ENCODE data around the gene PLXNB2.
"Not testable (repeated sequence)": the region's sequence is repeated elsewhere in the genome, so short reads cannot be mapped to it uniquely, and the experiment has no call there.

Gene PLXNB2, protein sequence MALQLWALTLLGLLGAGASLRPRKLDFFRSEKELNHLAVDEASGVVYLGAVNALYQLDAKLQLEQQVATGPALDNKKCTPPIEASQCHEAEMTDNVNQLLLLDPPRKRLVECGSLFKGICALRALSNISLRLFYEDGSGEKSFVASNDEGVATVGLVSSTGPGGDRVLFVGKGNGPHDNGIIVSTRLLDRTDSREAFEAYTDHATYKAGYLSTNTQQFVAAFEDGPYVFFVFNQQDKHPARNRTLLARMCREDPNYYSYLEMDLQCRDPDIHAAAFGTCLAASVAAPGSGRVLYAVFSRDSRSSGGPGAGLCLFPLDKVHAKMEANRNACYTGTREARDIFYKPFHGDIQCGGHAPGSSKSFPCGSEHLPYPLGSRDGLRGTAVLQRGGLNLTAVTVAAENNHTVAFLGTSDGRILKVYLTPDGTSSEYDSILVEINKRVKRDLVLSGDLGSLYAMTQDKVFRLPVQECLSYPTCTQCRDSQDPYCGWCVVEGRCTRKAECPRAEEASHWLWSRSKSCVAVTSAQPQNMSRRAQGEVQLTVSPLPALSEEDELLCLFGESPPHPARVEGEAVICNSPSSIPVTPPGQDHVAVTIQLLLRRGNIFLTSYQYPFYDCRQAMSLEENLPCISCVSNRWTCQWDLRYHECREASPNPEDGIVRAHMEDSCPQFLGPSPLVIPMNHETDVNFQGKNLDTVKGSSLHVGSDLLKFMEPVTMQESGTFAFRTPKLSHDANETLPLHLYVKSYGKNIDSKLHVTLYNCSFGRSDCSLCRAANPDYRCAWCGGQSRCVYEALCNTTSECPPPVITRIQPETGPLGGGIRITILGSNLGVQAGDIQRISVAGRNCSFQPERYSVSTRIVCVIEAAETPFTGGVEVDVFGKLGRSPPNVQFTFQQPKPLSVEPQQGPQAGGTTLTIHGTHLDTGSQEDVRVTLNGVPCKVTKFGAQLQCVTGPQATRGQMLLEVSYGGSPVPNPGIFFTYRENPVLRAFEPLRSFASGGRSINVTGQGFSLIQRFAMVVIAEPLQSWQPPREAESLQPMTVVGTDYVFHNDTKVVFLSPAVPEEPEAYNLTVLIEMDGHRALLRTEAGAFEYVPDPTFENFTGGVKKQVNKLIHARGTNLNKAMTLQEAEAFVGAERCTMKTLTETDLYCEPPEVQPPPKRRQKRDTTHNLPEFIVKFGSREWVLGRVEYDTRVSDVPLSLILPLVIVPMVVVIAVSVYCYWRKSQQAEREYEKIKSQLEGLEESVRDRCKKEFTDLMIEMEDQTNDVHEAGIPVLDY (N-terminal part only)

GRCh38 chr22:50306753-50307749, at the start of gene PLXNB2:
Gene PLXNB2, minus strand, starts transcription at chr22:50307646. Its CDS starts 17,062 bp downstream, at chr22:50290584.
- no peak for DNase-seq (ENCODE audit: low read depth)

DNA sequence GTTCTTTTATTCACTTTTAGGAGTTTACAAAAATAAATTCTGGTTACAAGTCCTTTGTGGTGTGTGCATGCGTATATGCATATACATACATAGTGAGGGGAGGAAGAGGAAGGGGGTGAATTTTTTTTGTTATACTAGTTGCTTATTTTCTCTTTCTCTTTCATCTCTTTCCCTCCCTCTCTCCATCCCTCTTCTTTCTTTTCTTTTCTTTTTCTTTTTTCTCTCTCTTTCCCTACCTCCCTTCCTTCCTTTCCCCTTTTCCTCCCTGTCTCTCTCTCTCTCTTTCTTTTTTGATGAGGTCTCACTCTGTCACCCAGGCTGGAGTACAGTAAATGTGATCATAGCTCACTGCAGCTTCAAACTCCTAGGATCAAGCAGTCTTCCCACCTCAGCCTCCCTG, 49.8 kb upstream of the PLXNB2 start:
- DNase-seq (ENCODE audit: low read depth) = no peak

GRCh38 chr22:50356186-50356585, 48.7 kb upstream of the PLXNB2 start:
- DNase-seq (ENCODE audit: low read depth) = no peak

- DNase-seq (ENCODE audit: low read depth) = no peak
Observed at GRCh38 chr22:50348058-50348457, 40.6 kb upstream of the PLXNB2 start.

DNA sequence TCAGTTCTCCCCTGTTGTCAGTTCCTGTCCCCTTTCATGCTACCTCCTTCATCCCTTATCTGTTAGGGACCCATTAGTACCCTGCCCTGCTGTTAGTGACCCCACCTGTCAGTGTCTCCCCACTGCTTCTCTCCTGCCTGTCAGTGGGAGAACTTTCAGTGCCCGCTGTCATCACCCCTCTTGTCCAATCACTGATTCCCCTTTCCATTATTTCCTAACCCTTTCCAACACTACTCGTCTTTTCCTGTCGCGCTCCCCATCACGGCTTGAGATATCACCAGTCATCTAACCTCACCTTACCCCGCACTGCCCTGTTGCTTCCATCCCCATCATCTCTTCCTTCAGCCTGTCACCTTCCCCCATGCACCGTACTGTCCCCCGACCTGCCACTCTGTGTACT, 39.7 kb upstream of the PLXNB2 start:
- no peak for DNase-seq (ENCODE audit: low read depth)

- DNase-seq (ENCODE audit: low read depth) = no peak
Observed at GRCh38 chr22:50346470-50346869, 39.0 kb upstream of the PLXNB2 start.

- DNase-seq (ENCODE audit: low read depth) = no peak
Observed at GRCh38 chr22:50343541-50343935, 36.1 kb upstream of the PLXNB2 start.

DNA sequence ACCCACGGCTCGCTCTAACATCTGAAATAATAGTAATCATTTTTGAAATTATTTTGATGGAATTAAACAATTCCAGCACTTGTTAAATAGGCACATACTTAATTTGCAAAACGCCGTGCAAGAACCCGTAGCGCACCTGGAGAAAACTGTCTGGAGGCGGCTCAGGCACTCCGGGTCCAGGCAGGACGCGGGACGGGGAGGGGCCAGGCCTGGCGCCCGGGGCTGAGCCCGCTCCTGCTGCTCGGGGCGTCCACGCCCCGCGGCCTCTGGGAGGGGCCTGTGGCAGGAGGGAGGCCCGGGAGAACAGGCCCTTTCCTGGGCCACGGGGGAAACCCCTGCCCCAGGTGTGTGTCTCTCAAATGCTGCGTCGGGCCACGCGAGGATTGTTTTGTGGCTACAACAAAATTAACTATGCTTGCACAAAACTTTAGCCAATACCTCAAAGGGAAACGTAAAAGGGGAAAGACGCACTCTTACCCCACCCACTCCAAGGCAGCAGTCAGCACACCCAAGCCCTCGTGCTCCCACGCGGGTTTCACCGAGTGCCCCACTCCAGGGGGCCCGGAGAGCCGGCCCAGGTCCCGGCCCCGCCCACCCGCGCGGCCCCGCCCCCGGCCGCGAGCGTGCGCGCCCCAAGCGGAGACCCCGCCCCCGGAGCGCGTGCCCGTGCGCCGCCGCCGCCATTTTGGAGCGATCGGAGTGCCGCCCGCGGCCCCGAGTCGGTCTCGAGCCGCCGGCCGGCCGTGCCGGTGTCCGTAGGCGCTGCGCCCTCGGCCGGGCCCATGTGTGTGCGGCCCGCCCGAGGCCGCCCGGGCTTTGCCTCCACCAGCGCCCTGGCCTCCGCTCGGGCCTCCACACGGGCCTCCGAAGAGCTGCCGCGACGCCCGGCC, 35.5 kb upstream of the PLXNB2 start, which contains the start of gene PPP6R2:
Gene PPP6R2 (plus strand): TSS at position 677 of the 890 bp plus-strand sequence. CDS start 50,582 bp downstream, outside the sequence.
- DNase-seq (ENCODE audit: low read depth) = peak; percentile 88

- peak; percentile 81 for DNase-seq (ENCODE audit: low read depth)
Observed at GRCh38 chr22:50341977-50342650, 34.7 kb upstream of the PLXNB2 start.

DNA sequence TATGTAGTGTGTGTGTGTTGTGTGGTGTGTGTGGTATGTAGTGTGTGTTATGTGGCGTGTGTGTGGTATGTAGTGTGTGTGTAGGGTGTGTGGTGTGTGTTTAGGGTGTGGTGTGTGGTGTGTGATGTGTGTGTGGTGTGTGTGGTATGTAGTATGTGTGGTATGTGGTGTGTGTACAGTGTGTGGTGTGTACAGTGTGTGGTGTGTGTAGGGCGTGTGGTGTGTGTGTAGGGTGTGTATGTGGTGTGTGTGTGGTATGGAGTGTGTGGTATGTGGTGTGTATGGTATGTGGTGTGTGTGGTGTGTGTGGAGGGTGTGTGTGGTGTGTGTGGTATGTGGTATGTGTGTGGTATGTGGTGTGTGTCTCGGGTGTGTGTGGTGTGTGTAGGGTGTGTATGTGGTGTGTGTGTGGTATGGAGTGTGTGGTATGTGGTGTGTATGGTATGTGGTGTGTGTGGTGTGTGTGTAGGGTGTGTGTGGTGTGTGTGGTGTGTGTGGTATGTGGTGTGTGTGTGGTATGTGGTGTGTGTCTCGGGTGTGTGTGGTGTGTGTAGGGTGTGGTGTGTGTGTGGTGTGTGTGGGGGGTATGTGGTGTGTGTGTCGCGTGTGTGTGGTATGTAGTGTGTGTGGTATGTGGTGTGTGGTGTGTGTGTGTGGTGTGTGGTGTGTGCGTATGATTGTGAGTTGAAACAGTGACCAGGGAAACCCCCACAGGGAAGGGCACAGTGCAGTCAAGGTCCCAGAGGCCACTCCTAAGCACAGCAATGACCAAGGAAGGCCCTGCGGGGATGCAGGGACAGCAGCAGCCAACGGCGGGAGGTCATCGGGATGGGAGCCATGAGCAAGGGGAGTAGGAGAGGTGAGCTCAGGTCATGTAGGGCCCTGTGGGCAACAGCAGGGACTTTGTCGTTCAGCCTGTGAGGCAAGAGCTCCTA, 32.8 kb upstream of the PLXNB2 start:
- no peak for DNase-seq (ENCODE audit: low read depth)

- no peak for DNase-seq (ENCODE audit: low read depth)
Observed at GRCh38 chr22:50338860-50339462, 31.5 kb upstream of the PLXNB2 start.

- no peak for DNase-seq (ENCODE audit: low read depth)
Observed at GRCh38 chr22:50338042-50338573, 30.7 kb upstream of the PLXNB2 start.

DNA sequence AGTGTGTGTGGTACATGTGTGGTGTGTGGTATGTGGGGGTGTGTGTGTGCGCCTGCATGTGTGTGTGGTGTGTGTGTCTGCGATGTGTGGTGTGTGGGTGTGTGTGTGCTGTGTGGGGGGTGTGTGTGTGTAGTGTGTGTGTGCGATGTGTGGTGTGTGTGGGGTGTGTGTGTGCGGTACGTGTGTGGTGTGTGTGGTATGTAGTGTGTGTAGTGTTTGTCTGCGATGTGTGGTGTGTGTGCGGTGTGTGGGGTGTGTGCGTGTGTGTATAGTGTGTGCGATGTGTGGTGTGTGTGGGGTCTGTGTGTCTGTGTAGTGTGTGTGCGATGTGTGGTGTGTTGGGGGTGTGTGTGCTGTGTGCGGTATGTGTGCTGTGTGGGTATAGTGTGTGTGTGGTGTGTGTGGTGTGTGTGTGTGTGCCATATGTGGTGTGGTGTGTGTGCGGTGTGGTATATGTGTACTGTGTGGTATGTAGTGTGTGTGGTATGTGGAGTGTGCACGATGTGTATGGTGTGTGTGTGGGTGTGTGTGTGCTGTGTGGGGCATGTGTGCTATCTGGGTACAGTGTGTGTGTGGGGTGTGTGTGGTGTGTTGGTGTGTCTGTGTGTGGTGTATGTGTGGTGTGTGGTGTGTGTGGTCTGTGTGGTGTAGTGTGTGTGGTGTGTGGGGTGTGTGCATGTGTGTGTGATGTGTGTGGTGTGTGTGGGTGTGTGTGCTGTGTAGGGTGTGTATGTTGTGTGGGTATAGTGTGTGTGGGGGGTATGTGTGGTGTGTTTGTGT, 30.0 kb upstream of the PLXNB2 start:
- no peak for DNase-seq (ENCODE audit: low read depth)

- DNase-seq (ENCODE audit: low read depth) = not testable (repeated sequence)
Observed at GRCh38 chr22:50334433-50334832, 27.0 kb upstream of the PLXNB2 start.

- DNase-seq (ENCODE audit: low read depth) = no peak
Observed at GRCh38 chr22:50329236-50329635, 21.8 kb upstream of the PLXNB2 start.

DNA sequence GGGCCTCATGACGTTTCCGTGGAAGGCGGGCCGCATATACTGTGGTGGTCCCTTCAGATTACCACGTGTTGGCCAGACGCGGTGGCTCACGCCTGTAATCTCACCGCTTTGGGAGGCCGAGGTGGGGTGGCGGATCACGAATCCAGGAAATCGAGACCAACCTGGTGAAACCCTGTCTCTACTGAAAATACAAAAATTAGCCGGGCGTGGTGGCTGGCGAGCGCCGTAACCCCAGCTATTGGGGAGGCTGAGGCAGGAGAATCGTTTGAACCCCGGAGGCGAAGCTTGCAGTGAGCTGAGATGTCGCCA, 20.2 kb upstream of the PLXNB2 start:
- no peak for DNase-seq (ENCODE audit: low read depth)

Measured in activated T-helper 9 cell treated with anti-CD3 and anti-CD28 coated beads, Interleukin-2, amount 50 U/mL, for 16 hours (primary cell).